PC-9 (cell line): Measurements from ENCODE around the gene HOXC4. TPM values are rescaled to one million over a fixed set of nuclear protein-coding genes. Genes with fewer than 3 reads are reported as not detected.

Experiments used
- BruUV-seq: library from RNA; stranded (reverse); fragments of 400-500 nt; replicated peaks from 2 replicates; lab custom pipeline; 2021; lab: Mats Ljungman, UMichigan
- CTCF ChIA-PET: fragments of 300-600 bp; sonication (Branson Sonifier 250); formaldehyde crosslinking; loops from one replicate; lab custom pipeline; 2022; ENCODE audit warnings: antibody characterized with exemption; lab: Charles Lee
- POLR2A ChIA-PET: fragments of 300-600 bp; sonication (Branson Sonifier 250); formaldehyde crosslinking; loops from one replicate; lab custom pipeline; 2022; ENCODE audit warnings: antibody characterized with exemption; ENCODE audit not compliant: unreplicated experiment; lab: Charles Lee
- DNase-seq, 2 experiments: peaks; one replicate each; pipeline versions ENCODE4 v3.0.0 to v3.0.0-alpha.2; 2015 to 2022; ENCODE audit warnings: mixed read lengths in 1 of 2
- H2AFZ ChIP-seq: fragments of 200-600 bp; sonication (generic); 2 replicates; pipeline ENCODE4 v1.8.1; 2017; ENCODE audit warnings: antibody characterized with exemption
- H3F3A ChIP-seq: fragments of 200-600 bp; sonication (generic); 2 replicates; pipeline ENCODE4 v1.8.1; 2017; ENCODE audit warnings: antibody characterized with exemption, mild to moderate bottlenecking, low read depth; ENCODE audit not compliant: insufficient read depth
- H3K27ac ChIP-seq: fragments of 200-600 bp; sonication (generic); 2 replicates; pipeline ENCODE4 v1.6.1; 2016; ENCODE audit warnings: mixed run types
- H3K27me3 ChIP-seq: fragments of 200-600 bp; sonication (generic); 2 replicates; pipeline ENCODE4 v1.6.1; 2016; ENCODE audit warnings: low read depth, mixed run types; ENCODE audit not compliant: insufficient read depth
- H3K36me3 ChIP-seq: fragments of 200-600 bp; sonication (generic); 2 replicates; pipeline ENCODE4 v1.6.1; 2016; ENCODE audit warnings: low read depth, mixed run types
- H3K4me1 ChIP-seq: fragments of 200-600 bp; sonication (generic); replicated peaks from 2 replicates; pipeline ENCODE4 v1.6.1; 2016; ENCODE audit warnings: mixed run types; ENCODE audit not compliant: insufficient read depth
- H3K4me2 ChIP-seq: fragments of 200-600 bp; sonication (generic); 2 replicates; pipeline ENCODE4 v1.6.1; 2017; ENCODE audit warnings: mixed run types
- H3K4me3 ChIP-seq: fragments of 200-600 bp; sonication (generic); 2 replicates; pipeline ENCODE4 v1.6.1; 2016; ENCODE audit warnings: mixed run types
- H3K79me2 ChIP-seq: fragments of 200-600 bp; sonication (generic); 2 replicates; pipeline ENCODE4 v1.6.1; 2017; ENCODE audit warnings: low read depth, mixed run types
- H3K9me2 ChIP-seq: fragments of 200-600 bp; sonication (generic); 2 replicates; pipeline ENCODE4 v1.8.1; 2017; ENCODE audit warnings: mild to moderate bottlenecking; ENCODE audit not compliant: insufficient read depth
- H3K9me3 ChIP-seq: fragments of 200-600 bp; sonication (generic); 2 replicates; pipeline ENCODE4 v1.8.1; 2016; ENCODE audit warnings: low read depth; ENCODE audit not compliant: insufficient read depth
- H4K20me1 ChIP-seq: fragments of 200-600 bp; sonication (generic); 2 replicates; pipeline ENCODE4 v1.8.1; 2017; ENCODE audit not compliant: insufficient read depth
- CTCF ChIP-seq: fragments of 200-600 bp; sonication (generic); conservative IDR thresholded peaks from 2 replicates; pipeline ENCODE4 v1.6.1; 2017; ENCODE audit warnings: mixed run types, antibody characterized with exemption, mild to moderate bottlenecking, moderate library complexity
- EZH2 ChIP-seq: fragments of 200-600 bp; sonication (generic); IDR thresholded peaks from 2 replicates; pipeline ENCODE4 v1.8.0; 2017; ENCODE audit warnings: antibody characterized with exemption, low read depth
- intact Hi-C: fragments of 100-400 bp; cut with micrococcal nuclease; formaldehyde crosslinking; loops from one replicate; pipeline ENCODE4 v1.10.0; 2022; ENCODE audit not compliant: unreplicated experiment
- total RNA-seq: library from RNA; stranded (reverse); gene quantifications from 2 replicates; pipeline ENCODE4 v1.2.3, GENCODE V29; 2021

Gene HOXC4
- total RNA-seq, 1 experiment from 2014 or later: 3.8 TPM

GRCh38 chr12:54044425-54045103, 9.1 kb upstream of the HOXC4 start:
- Histone ChIP-seq H4K20me1 (no peaks in the 10 kb centered on the region), H3K36me3 (no peaks in the 10 kb centered on the region), H3F3A (no peaks in the 10 kb centered on the region), H3K79me2 (no peaks in the 10 kb centered on the region), H3K27ac (no peak overlapping the region), H2AFZ (no peak overlapping the region), H3K27me3 (peaks cover 39% of the 10 kb centered on the region), H3K9me2 (no peaks in the 10 kb centered on the region), H3K4me2 (no peak overlapping the region), H3K4me1 (no peaks in the 10 kb centered on the region), H3K4me3 (no peak overlapping the region), H3K9me3 (no peaks in the 10 kb centered on the region)
- TF ChIP-seq EZH2 (no peak), CTCF (no peak)
- ChIA-PET CTCF (interaction anchor here (0.6 kb wide), 1 partner anchor 9 kb away, joined by 6 read pairs; the partner anchor contains the start of gene HOXC4), POLR2A (interaction anchor here (0.7 kb wide), 1 partner anchor 194 kb away, joined by 3 read pairs; no protein-coding TSS in a partner anchor)
- no TSS peak for BruUV-seq
- no peak for DNase-seq
- intact Hi-C loops: no loop called here

GRCh38 chr12:54045401-54045800, 8.2 kb upstream of the HOXC4 start:
- no peak for DNase-seq
- Histone ChIP-seq H3K9me3 (no peaks in the 10 kb centered on the region), H4K20me1 (no peaks in the 10 kb centered on the region), H3K27ac (no peak overlapping the region), H2AFZ (no peak overlapping the region), H3F3A (no peaks in the 10 kb centered on the region), H3K36me3 (no peaks in the 10 kb centered on the region), H3K4me1 (no peaks in the 10 kb centered on the region), H3K4me2 (no peak overlapping the region), H3K27me3 (peaks cover 35% of the 10 kb centered on the region), H3K9me2 (no peaks in the 10 kb centered on the region), H3K79me2 (no peaks in the 10 kb centered on the region), H3K4me3 (no peak overlapping the region)
- ChIA-PET CTCF (interaction anchor here (0.6 kb wide), 1 partner anchor 8 kb away, joined by 6 read pairs; the partner anchor contains the start of gene HOXC4), POLR2A (interaction anchor here (0.7 kb wide), 1 partner anchor 194 kb away, joined by 3 read pairs; no protein-coding TSS in a partner anchor)
- no peak for TF ChIP-seq CTCF
- TF ChIP-seq EZH2: no peak
- BruUV-seq: no TSS peak
- intact Hi-C loops: no loop called here

GRCh38 chr12:54045868-54046521, 7.6 kb upstream of the HOXC4 start:
- Histone ChIP-seq H3K9me3 (no peaks in the 10 kb centered on the region), H3K4me2 (no peak overlapping the region), H3K36me3 (no peaks in the 10 kb centered on the region), H3K27me3 (peaks cover 35% of the 10 kb centered on the region), H3K9me2 (no peaks in the 10 kb centered on the region), H3K27ac (no peak overlapping the region), H3F3A (no peaks in the 10 kb centered on the region), H2AFZ (no peak overlapping the region), H4K20me1 (no peaks in the 10 kb centered on the region), H3K4me1 (no peaks in the 10 kb centered on the region), H3K79me2 (no peaks in the 10 kb centered on the region), H3K4me3 (no peak overlapping the region)
- BruUV-seq: no TSS peak
- no peak for TF ChIP-seq EZH2
- no peak for TF ChIP-seq CTCF
- POLR2A ChIA-PET: no interaction called here
- CTCF ChIA-PET: no interaction called here
- intact Hi-C loops: no loop called here
- DNase-seq: no peak
